Measurements from ENCODE around the gene FXYD7.

FXYD7 gene

DNA sequence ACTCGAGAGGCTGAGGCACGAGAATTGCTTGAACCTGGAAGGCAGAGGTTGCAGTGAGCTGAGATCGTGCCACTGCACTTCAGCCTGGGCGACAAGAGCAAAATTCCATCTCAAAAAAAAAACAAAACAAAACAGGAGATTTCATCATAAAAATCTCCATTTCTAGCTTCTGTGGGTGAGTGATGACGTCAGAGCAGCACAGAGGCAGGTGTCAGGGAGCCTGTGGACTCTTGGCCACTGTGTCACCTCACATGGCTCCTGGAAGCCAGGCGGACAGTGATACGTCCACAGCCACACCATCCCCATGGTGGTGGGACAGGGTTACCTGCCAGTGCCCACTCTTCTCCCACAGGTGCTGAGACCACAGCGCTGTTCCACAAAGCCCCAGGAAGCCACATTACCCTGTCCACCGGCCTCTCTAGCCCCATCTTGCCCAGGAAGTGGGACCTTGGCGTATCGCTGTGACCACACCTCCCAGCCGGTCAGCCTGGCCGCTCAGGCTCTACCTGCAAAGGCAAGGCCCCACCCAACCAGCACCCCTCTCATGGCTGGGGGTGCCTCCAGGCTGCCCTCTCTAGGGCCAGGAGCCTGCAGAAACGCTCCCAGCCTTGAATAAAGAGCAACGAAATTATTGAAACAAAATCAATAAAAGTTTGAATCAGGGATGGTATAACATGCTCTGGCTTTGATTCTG lies 29.9 kb upstream of the FXYD7 start:
- DNase-seq = no peak

DNA sequence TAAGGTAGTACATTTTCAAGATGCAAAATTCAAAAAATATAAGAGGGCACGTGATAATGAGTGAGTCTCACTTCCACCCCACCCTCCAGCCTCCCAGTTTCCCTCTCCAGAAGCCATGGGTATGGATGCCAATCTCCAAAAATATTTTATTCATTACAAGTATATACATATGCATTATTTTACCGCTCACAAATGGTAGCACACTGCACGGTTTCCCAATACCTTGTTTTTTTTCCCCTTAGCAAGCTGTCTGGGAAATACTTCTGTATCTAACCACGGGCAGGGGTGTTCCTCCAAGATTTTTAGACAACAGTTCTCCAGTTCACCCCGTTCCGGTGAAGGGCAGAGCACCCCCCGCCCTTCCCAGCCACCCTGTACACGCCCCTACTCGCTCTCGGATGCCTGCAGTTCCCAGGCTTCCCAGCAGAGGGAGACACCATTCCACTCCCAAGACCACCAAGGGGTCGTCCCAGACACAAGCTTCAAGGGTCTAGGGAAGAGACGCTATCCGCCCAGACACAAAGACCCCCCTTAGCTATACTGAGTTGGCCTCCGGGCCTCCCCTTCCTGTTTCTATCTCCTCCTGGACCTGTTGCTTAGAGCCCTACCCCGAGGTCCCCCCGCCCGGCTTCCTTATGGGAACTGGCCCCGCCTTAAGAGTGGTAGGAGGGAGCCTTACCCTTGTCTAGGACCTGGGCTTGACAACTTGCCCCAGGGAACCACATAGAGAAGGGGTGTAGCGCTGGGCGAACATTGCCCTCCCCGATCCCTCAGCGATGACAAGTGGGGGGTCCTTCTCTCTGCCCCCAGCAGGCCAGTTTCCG lies 28.5 kb upstream of the FXYD7 start:
- peak; percentile 31 for DNase-seq

DNA sequence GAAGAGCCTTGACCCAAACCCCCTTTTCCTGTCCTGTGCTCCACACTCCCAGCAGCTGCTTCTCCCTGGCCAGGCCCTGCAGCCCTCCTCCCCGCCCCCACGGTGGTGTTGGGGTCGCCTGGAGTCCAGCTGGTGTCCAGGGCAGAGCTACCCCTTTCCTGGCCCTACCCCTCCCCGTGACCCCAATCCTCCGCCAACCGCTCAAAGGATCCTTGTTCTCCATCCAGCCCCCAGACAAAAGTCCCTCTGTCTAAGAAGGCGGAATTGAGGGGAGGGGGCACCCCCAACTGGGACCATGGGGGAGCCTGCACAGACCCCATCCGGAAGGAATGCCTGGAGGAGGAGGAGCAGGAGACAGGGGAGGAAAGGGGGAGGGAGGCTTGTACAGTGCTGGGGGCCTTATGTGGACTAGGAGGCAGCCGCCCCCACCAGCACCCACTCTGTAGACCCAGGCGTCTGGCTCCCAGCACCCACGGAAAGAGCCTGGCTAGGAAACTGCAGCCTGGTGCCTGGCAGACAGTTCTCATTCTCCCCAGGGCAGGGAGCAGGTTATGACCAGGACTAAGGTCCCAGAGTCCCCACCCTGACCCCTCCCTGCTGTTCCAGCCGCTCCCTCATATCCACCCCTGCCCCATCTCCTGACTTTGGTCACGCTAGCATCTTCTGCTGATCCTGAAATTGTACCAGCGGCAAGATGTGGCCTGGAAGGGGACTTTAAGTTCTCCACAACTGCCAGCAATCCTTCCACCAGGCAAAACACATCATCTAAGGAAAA lies 27.7 kb upstream of the FXYD7 start, which contains the start of gene FXYD3:
TSS of gene FXYD3 (plus strand) at position 647 of the 775 bp plus-strand sequence. CDS start 3,554 bp downstream, outside the sequence.
- DNase-seq = no peak

DNA sequence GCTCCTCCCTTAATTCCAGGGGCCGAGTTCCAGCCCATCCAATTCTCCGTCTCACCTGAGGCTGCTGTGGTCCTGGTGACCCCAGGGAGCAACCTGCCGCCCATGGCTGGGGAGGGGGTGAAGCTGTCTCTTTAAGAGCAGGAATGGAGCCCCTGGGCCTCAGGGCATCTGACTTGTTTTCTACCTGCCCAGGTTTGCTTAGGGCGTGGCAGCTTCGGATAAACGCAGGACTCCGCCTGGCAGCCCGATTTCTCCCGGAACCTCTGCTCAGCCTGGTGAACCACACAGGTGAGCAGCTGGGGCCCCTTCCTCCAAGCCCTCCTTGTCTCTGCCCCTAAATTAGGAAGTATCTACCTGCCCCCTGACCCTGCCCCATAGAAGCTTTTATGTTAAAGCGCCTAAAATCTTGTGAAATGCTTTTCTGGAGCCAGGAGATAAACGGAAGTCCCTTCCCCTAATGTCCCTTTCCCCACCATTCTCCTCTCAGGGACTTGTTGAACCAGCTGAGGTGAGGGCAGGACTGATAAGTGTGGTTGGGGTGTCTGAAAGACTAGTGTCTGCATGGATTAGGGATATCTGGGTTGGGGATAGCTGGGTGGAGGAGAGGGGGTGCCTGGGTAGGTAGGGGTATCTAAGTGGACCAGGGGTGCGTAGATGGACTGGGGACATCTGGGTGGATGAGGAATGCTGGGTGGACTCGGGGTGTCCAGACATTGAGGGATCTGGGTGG lies 26.8 kb upstream of the FXYD7 start:
- no peak for DNase-seq

DNA sequence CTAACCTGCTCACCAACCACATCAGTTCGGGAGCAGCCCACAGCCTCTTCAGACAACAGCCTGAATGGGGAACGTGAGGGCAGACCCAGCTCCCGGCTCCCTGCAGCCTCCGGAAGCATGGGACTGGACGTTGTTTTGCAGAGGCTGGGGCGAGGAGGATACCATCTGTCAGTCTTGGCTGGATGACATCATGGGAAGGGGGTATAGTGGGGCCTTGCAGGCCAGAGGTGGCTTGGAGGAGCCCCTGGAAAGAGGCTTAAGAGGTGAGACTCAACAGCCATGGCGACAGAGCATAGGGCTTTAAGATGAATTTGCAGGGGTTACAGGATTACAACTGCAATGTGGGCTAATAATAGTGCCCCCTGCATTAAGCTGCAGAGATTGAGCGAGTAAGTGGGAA lies 25.9 kb upstream of the FXYD7 start:
- DNase-seq = no peak

DNA sequence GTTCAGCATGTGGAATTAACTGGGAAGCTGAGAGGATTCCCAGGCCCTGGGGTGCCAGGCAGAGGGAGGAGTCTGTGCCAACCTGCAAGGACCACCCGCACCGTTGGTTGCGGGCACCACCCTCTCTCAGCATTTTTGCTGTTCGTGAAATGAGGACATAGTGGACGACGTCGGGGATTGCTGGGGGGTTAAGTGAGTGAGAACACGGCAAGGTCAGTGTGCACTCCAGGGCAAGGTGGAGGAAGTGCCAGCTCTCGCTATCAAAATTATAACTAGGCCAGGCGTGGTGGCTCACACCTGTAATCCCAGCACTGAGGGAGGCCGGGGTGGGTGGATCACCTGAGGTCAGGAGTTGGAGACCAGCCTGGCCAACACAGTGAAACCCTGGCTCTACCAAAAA lies 25.3 kb upstream of the FXYD7 start:
- DNase-seq = no peak

DNA sequence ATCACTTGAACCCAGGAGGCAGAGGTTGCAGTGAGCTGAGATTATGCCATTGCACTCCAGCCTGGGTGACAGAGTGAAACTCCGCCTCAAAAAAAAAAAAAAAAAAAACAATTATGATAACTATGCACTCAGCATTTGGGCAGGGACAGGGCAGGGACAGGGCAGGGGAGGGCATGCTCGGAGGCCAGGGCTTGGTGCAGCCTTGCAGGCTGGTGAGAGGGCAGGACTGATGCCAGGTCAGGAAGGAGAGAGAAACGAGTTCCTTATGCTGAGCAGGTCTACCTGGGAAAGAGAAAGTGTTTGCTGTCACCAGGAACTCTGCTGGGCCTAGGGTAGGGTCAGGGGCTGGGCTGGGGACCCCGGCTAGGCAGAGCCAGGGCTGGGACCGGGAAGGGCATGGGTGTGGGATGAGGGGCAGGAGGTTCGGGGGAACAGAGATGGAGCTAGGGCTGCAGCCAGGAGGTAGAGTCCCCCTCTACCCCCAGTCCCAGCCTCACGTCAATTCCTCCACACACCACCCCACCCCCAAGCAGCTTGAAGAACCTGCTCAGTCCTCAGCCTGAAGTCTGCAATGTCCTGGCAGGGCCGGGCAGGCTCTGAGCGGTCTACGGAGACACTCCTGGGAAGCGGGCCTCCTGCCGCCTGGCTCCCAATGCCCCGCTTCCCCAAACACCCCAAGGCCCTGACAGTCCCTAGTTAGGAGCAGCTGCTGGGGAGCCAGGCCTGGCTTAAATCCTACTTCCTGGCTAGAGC lies 24.6 kb upstream of the FXYD7 start:
- no peak for DNase-seq

DNA sequence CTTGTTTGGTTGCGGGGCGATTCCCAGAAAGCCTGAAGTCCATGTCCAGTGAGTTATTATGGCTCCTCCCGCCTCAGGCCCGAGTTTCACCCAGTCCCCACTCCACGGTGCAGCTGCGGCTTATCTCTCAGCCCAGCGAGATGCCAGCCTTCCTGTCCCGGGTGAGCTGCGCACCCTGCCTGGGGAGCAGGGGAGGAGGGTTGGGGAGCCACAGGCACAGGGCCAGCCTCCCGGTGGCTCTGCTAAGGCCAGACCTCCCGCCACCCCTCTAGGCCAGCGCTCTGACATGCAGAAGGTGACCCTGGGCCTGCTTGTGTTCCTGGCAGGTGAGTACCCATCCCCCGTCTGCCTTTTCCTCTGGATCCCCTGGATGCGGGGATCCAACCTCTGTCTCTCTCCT lies 24.0 kb upstream of the FXYD7 start:
- no peak for DNase-seq

DNA sequence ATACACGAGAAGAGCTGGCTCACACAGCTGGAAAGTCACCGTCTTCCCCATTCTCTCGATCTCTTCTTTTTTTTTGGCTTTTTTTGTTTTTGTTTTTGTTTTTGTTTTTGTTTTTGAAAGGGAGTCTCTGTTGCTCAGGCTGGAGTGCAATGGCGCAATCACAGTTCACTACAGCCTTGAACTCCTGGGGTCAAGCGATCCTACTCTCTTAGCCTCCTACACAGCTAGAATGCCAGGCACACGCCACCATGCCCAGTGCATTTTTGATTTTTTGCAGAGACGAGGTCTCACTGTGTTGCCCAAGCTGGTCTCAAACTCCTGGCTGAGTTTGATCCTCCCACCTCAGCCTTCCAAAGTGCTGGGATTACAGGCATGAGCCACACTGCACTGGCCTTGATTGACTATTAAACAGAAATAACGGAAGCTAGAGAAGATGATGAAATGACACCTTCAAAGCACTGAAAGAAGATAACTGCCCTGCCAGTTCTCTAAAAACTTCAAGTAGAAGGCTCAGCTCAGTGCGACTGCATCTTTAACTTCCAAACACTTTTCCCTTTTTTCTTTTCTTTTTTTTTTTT lies 23.4 kb upstream of the FXYD7 start:
- DNase-seq = no peak

DNA sequence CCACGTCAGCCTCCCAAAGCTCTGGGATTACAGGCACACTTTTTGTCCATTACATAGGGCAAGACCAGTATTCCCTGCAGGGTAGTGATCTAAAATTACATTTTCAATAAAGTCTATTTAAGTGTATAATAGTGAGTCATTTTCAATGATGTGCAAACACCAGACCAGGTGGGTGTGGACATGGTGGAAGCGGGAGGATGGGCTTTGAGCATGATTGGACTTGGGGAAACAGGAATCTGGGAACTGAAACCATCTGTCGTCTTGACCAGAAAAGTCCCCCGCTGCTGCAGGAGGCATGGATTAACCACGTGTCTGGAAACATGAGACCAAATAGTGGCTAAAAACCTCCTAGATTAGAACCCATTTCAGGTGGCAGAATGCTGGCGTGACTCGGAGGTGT lies 22.6 kb upstream of the FXYD7 start:
- DNase-seq = peak; percentile 19

DNA sequence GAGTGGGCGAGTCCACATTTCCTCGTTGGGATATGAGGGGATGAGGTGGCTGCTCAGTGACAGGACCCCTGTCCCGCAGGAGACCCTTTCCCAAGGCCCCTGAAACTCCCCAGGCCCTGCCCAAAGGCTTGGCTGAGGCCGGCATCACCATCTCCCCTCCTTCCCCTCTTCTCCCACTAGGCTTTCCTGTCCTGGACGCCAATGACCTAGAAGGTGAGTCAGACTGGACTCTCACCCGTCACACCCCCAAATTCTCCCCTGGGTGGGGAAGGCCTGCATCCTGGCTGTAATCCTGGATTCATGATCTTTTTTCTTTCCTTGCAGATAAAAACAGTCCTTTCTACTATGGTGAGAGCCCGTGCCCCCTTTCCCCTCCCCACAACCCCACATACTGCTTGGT lies 22.2 kb upstream of the FXYD7 start:
- DNase-seq = no peak

DNA sequence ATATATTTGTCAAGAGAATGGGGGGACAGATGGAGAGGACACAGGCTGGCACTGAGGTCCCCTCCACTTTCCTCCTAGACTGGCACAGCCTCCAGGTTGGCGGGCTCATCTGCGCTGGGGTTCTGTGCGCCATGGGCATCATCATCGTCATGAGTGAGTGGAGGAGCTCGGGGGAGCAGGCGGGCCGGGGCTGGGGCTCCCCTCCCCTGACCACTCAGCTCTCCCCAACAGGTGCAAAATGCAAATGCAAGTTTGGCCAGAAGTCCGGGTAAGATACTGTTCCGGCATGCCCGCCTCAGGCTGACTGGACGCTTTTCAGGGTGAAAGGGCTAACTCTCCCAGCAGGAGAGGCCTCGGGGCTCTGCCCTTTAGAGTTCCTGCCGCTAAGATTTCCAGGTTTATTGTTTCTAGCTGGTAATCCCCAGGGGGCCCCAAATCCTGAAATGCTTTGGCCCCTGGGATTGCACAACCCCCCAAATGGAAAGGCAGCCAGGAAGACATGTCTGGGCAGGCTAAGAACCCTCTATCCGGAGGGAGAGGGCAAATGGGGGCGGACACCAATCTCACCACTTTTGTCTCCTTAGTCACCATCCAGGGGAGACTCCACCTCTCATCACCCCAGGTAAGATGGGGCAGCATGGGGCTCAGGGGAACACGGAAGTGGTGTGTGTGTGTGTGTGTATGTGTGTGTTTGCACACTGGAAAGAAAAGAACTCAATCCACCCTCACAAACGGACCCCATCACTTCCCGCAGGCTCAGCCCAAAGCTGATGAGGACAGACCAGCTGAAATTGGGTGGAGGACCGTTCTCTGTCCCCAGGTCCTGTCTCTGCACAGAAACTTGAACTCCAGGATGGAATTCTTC lies 20.1 kb upstream of the FXYD7 start:
- no peak for DNase-seq

DNA sequence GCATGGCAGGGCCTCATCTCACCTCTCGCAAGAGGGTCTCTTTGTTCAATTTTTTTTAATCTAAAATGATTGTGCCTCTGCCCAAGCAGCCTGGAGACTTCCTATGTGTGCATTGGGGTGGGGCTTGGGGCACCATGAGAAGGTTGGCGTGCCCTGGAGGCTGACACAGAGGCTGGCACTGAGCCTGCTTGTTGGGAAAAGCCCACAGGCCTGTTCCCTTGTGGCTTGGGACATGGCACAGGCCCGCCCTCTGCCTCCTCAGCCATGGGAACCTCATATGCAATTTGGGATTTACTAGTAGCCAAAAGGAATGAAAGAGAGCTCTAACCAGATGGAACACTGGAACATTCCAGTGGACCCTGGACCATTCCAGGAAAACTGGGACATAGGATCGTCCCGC lies 19.5 kb upstream of the FXYD7 start:
- DNase-seq = no peak

DNA sequence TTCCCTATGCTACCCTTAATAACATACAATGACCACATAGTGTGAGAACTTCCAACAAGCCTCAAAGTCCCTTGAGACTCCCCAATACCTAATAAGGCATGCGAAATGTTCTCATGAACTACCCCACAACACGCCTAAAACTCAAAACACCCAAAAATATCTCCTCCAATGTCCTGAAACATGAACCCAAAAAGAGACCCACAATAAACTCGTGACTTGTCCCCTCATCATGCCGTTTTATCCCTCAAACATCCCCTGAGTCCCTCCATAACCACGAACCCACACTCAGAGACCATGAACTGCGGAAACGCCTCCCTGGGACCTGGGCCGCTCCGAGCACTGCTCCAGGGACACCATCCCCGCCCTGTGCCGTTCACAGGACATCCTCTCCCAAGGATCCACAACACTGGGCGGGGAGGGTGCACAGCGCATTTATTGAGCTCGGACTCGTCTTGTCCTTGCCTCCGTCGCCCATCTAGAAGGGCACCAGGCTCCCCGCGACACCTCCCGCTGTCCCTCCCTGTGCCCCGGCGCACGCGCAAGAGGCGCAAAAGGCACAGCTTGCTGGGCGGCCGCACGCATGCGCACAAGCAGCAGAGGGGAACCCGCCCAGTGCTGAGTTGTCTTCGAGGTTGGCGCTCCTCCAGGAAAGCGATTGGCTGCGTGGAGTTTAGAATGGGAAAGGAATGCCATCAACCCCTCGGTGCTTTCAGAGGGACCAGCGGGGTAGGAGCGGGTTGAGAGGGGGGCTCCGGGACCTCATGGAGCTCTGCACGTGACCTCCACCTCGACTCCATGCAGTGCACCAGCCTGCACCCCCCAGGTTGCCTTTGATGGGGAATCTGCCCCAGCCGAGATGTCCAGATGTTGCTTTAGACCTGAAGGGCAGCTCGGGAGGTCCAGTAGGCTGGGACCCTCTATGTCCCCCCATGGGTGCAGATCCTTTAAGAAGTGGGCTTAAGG lies 18.7 kb upstream of the FXYD7 start:
- DNase-seq = peak; percentile 86

DNA sequence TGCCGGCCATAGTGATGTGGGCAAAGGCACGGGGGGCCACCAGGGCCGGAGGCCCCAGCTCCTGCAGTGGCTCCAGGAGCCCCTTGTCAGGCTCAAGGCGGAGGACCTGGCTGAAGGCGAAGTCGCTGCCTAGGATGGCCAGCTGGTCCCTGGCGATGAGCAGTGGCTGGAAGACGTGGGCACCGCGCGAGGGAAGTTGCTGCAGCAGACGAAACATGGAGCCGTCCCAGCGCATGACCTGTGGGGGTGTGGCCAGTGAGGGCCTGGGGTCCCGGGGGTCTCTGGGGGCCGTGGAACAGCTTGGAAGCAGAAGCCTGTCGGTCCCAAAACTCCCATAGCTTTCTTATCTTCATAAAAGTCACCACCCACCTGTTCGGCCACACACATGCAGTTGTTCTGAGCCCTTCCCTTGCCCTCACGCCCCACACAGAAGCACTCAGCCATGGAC lies 17.8 kb upstream of the FXYD7 start:
- no peak for DNase-seq

DNA sequence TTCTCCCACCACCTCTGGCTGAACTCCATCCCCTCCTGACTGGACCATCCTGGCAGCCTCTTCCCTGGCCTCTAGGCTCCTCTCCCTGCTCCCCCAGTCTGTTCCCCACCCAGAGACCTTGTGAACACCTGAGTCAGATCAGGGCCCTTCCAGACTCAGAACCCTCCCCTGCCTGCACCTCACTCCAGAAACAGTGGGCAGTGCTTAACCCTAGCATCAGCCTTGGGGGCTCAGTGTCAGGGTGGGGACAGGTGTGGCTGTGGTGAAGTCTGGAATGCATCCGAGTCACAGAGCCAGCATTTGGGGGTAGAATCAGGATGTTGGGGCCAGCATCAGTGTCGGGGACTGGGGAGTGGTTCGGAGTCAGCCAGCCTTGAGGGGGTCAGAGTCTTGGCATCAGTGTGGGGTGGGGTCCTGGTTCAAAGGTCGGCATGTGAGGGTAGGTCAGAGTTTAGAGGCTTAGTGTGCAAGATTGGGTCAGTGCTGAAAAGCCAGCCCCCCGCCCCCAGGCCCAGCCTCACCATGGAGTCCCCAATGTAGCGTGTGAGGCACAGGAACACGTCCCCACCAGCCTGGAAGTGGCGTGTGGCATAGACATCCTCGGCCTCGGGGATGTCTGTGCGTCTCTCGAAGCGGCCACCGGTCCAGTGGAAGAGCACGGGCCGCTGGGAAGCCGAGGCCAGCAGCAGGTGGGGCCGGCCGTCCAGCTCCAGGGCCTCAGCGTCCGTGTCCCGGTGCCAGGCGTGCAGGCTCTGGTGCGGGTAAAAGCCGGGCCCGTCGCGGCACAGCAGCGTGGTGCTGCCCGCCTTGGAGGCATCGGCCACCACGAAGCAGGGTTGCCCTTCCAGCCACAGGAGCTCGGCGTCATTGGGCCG lies 17.1 kb upstream of the FXYD7 start:
- no peak for DNase-seq

DNA sequence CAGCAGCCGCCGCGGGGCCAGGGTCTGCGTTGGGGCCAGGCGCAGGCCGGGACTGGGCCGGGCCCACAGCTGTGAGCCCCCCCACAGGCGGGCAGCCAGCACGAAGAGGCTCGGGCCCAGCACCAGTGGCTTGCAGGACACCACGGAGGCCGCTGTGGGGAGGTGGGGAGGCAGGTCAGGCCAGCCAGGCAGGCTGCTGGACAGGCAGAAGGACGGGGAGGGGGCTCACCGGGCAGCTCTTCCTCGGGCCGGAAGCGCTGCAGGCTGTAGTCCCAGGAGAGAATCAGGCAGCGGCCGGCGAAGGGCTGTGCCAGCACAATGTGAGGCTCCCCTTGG lies 16.5 kb upstream of the FXYD7 start:
- no peak for DNase-seq

DNA sequence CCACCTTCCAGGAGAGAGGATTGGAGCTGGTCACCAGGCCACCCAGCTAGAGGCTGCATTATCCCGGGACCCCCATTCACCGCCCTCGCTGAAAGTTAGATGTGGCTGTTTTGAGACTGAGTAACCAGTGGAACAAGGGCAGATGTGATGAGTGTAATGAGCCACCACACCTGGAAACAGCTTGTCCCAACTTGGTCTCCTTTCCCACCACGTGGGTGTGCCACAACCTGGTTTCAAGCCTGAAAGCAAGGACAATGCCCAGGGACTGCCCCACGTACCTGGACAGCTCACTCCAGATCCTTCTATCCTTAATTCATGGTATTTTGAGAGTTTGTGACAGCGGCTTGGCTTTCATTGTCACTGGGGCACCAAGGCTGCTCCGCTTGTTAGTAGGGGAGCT lies 15.2 kb upstream of the FXYD7 start:
- no peak for DNase-seq
